Smooth muscle cell (in vitro differentiated cells): ENCODE results near the gene UBL4B. TPM values are rescaled to one million over a fixed set of nuclear protein-coding genes. Genes with fewer than 3 reads are reported as not detected.
A peak's percentile ranks its signal among the peaks of the same experiment; 100 is the strongest.
"Not testable (repeated sequence)": the region's sequence is repeated elsewhere in the genome, so short reads cannot be mapped to it uniquely, and the experiment has no call there.

Experiments
- DNase-seq: peaks from one replicate; lab custom pipeline; 2025; ENCODE audit not compliant: unreplicated experiment; lab: John Stamatoyannopoulos, UW
- H2AFZ ChIP-seq: fragments of 200-600 bp; sonication (generic); 2 replicates; pipeline ENCODE4 v1.6.0; 2016; ENCODE audit warnings: antibody characterized with exemption, low read depth, mild to moderate bottlenecking
- H3F3A ChIP-seq: fragments of 200-600 bp; sonication (generic); 2 replicates; pipeline ENCODE4 v1.6.0; 2017; ENCODE audit warnings: antibody characterized with exemption, low read depth
- H3K27ac ChIP-seq: fragments of 200-600 bp; sonication (generic); 2 replicates; pipeline ENCODE4 v1.5.1; 2016; ENCODE audit warnings: low read depth, mild to moderate bottlenecking
- H3K27me3 ChIP-seq: fragments of 200-600 bp; sonication (generic); 2 replicates; pipeline ENCODE4 v1.6.1; 2016; ENCODE audit warnings: low read depth, mild to moderate bottlenecking
- H3K36me3 ChIP-seq: fragments of 200-600 bp; sonication (generic); 2 replicates; pipeline ENCODE4 v1.5.1; 2016; ENCODE audit warnings: low read depth
- H3K4me1 ChIP-seq: fragments of 200-600 bp; sonication (generic); 2 replicates; pipeline ENCODE4 v1.5.1; 2016; ENCODE audit warnings: low read depth
- H3K4me2 ChIP-seq: fragments of 200-600 bp; sonication (generic); 2 replicates; pipeline ENCODE4 v1.6.0; 2016; ENCODE audit warnings: mild to moderate bottlenecking
- H3K4me3 ChIP-seq: fragments of 200-600 bp; sonication (generic); 2 replicates; pipeline ENCODE4 v1.5.1; 2016; ENCODE audit warnings: mild to moderate bottlenecking
- H3K79me2 ChIP-seq: fragments of 200-600 bp; sonication (generic); 2 replicates; pipeline ENCODE4 v1.6.0; 2016; ENCODE audit warnings: low read depth, mild to moderate bottlenecking
- H3K9ac ChIP-seq: fragments of 200-600 bp; sonication (generic); 2 replicates; pipeline ENCODE4 v1.6.0; 2016; ENCODE audit warnings: low read depth
- H3K9me3 ChIP-seq: fragments of 200-600 bp; sonication (generic); replicated peaks from 2 replicates; pipeline ENCODE4 v1.5.1; 2016; ENCODE audit warnings: low read depth
- H4K20me1 ChIP-seq: fragments of 200-600 bp; sonication (generic); 2 replicates; pipeline ENCODE4 v1.6.0; 2016; ENCODE audit warnings: low read depth
- WGBS: methylation state at CpG from one replicate; pipeline ENCODE4 v1.1.7; 2016; ENCODE audit warnings: low lambda C conversion rate; 5-methylcytosine and 5-hydroxymethylcytosine counted together
- polyA plus RNA-seq: library from polyadenylated mRNA; unstranded; fragments of >200 nt; fragmentation: Nextera tagmentation; extraction: Ambion mirVana; gene quantifications from 2 replicates; pipeline ENCODE4 v1.2.1, GENCODE V29; 2016
- total RNA-seq: library from RNA; depleted of rRNA; stranded (reverse); fragments of >200 nt; gene quantifications from 2 replicates; pipeline ENCODE4 v1.2.3, GENCODE V29; 2014
- TF ChIP-seq, protein P1 (sequence below): fragments of 200-600 bp; sonication (generic); IDR thresholded peaks from 2 replicates; pipeline ENCODE4 v1.5.1; 2017; ENCODE audit warnings: borderline replicate concordance, mild to moderate bottlenecking, antibody characterized with exemption; ENCODE audit not compliant: insufficient read depth, poor library complexity, severe bottlenecking

UBL4B gene
- total and polyA plus RNA-seq, 2 experiments from 2014 or later, result not detected

DNA sequence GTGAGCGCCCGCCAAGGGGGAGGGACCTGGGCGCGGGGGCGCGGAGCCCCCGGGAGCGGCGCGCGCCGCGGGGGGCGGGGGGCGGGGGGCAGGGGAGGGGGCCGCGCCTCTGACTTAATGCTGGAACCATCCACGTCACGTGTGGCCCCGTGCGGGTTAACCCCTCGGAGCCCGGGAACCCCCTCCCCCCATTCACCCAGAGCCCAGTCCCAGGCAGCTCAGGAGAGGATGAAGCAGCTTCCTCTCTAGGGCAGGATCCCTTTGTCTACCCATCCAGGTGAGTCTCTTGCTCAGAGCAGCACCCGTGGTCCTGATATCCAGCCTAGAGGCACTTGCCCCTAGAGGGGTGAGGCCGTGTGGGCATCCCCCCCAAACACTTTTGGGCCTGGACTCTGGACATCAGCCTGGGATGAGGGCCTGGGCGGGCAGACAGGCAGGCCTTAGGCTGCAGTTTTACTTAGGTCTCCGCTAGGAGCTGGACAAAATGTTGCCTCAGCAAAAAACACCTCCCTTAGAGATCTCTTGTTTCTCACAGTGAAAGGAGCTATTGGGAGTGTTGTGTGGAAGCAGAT, 41.5 kb upstream of the UBL4B start, which contains the start of gene ALX3:
Gene ALX3 (minus strand): TSS at position 2 of the 572 bp plus-strand sequence. CDS start 60 bp downstream, outside the sequence.
- no peak within 1 kb of the TSS for H2AFZ ChIP-seq
- H3K4me1 ChIP-seq, result peaks cover 17% of the 10 kb centered on the region
- H3K36me3 ChIP-seq, result no peaks in the 10 kb centered on the region
- no peak within 1 kb of the TSS for H3K27ac ChIP-seq
- TF ChIP-seq, protein P1, sequence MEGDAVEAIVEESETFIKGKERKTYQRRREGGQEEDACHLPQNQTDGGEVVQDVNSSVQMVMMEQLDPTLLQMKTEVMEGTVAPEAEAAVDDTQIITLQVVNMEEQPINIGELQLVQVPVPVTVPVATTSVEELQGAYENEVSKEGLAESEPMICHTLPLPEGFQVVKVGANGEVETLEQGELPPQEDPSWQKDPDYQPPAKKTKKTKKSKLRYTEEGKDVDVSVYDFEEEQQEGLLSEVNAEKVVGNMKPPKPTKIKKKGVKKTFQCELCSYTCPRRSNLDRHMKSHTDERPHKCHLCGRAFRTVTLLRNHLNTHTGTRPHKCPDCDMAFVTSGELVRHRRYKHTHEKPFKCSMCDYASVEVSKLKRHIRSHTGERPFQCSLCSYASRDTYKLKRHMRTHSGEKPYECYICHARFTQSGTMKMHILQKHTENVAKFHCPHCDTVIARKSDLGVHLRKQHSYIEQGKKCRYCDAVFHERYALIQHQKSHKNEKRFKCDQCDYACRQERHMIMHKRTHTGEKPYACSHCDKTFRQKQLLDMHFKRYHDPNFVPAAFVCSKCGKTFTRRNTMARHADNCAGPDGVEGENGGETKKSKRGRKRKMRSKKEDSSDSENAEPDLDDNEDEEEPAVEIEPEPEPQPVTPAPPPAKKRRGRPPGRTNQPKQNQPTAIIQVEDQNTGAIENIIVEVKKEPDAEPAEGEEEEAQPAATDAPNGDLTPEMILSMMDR, result no peak
- H3K9ac ChIP-seq, result no peak within 1 kb of the TSS
- DNase-seq, result no peak
- no peaks in the 10 kb centered on the region for H3K79me2 ChIP-seq
- peak within 1 kb of the TSS; percentile 18 for H3K4me3 ChIP-seq
- peak within 1 kb of the TSS; percentile 75 for H3K4me2 ChIP-seq
- WGBS, result 32% methylated on average over 7 of the region's 27 CpGs
- H3K27me3 ChIP-seq, result peaks cover 98% of the 10 kb centered on the region
- peaks cover 28% of the 10 kb centered on the region for H4K20me1 ChIP-seq
- no peaks in the 10 kb centered on the region for H3K9me3 ChIP-seq
- no peaks in the 10 kb centered on the region for H3F3A ChIP-seq

- H2AFZ ChIP-seq, result no peak overlapping the region
- no peak overlapping the region for H3K27ac ChIP-seq
- TF ChIP-seq, protein P1, result no peak
- DNase-seq, result no peak
- H3K4me1 ChIP-seq, result peaks cover 8% of the 10 kb centered on the region
- H3F3A ChIP-seq, result no peaks in the 10 kb centered on the region
- H3K4me2 ChIP-seq, result no peak overlapping the region
- no peaks in the 10 kb centered on the region for H3K79me2 ChIP-seq
- no peaks in the 10 kb centered on the region for H3K36me3 ChIP-seq
- WGBS, result 80% methylated on average over 4 of the region's 4 CpGs
- H3K4me3 ChIP-seq, result no peak overlapping the region
- H3K9ac ChIP-seq, result no peak overlapping the region
- H3K9me3 ChIP-seq, result no peaks in the 10 kb centered on the region
- peaks cover 90% of the 10 kb centered on the region for H3K27me3 ChIP-seq
- H4K20me1 ChIP-seq, result peaks cover 7% of the 10 kb centered on the region
Observed at GRCh38 chr1:110074166-110074565, 38.1 kb upstream of the UBL4B start.

- no peak overlapping the region for H2AFZ ChIP-seq
- no peak overlapping the region for H3K4me2 ChIP-seq
- H3K36me3 ChIP-seq, result no peaks in the 10 kb centered on the region
- H3K27me3 ChIP-seq, result peaks cover 72% of the 10 kb centered on the region
- 86% methylated on average over 3 of the region's 3 CpGs for WGBS
- H3K4me1 ChIP-seq, result no peaks in the 10 kb centered on the region
- TF ChIP-seq, protein P1, result no peak
- H3K4me3 ChIP-seq, result no peak overlapping the region
- no peak overlapping the region for H3K9ac ChIP-seq
- DNase-seq, result no peak
- H3K27ac ChIP-seq, result no peak overlapping the region
- no peaks in the 10 kb centered on the region for H4K20me1 ChIP-seq
- no peaks in the 10 kb centered on the region for H3K9me3 ChIP-seq
- no peaks in the 10 kb centered on the region for H3K79me2 ChIP-seq
- H3F3A ChIP-seq, result no peaks in the 10 kb centered on the region
Observed at GRCh38 chr1:110076789-110077500, 35.3 kb upstream of the UBL4B start.

DNA sequence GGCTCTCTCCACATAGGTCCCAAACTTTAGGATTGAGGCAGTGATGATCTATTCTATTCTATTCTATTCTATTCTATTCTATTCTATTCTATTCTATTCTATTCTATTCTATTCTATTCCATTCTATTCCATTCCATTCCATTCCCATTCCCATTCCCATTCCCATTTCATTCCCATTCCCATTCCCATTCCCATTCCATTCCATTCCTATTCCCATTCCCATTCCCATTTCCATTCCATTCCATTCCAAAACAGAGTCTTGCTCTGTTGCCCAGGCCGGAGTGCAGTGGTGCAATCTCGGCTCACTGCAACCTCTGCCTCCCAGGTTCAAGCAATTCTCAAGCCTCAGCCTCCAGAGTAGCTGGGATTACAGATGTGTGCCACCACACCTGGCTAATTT, 32.2 kb upstream of the UBL4B start:
- not testable (repeated sequence) for H3K9me3 ChIP-seq, H3K27ac ChIP-seq, H4K20me1 ChIP-seq, H3K9ac ChIP-seq, H2AFZ ChIP-seq, H3K4me2 ChIP-seq, H3K79me2 ChIP-seq, H3K4me3 ChIP-seq, DNase-seq, H3K36me3 ChIP-seq, H3F3A ChIP-seq
- H3K27me3 ChIP-seq, result peaks cover 72% of the 10 kb centered on the region
- WGBS, result 98% methylated on average over 2 of the region's 2 CpGs
- H3K4me1 ChIP-seq, result peaks cover 17% of the 10 kb centered on the region
